GM19025 (cell line): ENCODE measurements around the gene SYP.

ENCODE experiments used
- ATAC-seq: cut with Tn5 transposase; IDR thresholded peaks from one replicate; pipeline ENCODE4 v1.9.1; 2021; ENCODE audit warnings: mild to moderate bottlenecking, low read depth, moderate library complexity; ENCODE audit not compliant: unreplicated experiment

SYP gene

DNA sequence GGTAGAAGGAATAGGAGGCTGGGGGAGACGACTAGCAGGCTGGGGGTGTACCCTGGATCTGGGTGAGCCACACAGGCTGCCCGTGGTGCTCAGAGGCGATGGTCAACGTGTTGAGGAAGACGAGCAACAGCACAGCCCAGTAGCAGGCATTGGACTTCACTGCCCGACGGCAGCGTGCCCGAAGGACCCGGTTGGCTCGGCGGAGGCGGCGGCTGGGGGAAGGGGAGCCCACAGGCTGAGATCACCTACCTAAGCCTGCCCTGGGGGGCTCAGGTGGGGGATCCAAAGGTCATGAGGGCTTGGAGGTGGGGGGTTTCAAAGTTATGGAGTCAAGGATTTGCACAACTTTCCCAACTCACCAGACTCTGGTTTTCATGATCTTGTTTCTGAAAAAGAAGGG, 25.9 kb upstream of the SYP start:
- ATAC-seq = no peak

DNA sequence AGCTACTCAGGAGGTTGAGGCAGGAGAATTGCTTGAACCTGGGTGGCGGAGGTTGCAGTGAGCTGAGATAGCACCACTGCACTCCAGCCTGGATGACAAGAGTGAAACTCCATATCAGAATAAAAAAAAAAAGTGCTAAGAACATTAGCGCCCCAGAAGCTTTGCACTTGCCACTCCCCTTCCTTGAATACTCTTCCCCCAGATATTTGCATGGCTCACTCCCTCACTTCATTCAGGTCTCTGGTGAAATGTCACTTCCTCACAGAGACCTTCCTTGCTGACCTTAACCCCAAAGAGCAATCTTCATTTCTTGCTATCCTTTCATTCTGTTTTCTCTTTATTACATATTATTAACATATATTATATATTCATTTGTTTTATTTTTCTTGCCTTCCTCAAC, 21.9 kb upstream of the SYP start:
- ATAC-seq = no peak

DNA sequence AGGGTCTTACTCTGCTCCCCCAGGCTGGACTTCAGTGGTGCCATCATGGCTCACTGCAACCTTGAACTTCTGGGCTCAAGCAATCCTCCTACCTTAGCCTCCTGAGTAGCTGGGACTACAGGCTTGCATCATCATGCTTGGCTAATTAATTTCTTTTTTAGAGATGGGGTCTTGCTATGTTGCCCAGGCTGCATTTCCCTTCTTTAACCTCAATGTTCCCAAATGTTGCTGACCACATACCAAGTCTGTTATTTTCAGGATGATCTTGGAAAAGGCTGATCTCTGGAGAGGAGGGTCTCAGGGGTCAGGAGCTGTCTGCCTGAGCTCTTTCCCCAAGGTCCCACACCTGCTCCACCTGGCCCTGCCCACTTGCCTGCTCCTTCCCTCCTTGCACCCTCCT, 20.1 kb upstream of the SYP start:
- ATAC-seq = no peak

DNA sequence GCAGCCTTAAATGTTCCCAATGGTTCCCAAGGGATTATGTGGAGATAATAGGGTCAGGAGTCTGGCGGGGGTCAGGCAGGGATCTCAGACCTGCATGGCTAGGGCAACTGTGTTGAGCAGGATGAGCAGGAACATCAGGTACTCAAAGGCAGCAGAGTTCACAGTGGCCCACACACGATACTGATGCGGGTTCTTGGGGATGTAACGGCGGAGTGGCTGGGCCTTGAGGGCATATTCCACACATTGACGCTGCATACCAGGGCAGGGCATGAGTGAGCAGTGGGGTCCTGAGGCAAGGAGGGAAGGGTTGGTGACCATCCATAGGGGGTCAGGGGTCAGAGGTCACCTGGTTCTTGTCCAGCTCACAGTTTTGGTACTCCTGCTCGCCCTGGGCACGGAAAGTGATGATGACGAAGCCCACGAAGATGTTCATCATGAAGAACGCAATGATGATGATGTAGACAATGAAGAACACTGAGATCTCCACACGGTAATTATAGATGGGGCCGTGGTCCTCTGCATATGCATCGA, 15.1 kb upstream of the SYP start:
- no peak for ATAC-seq

DNA sequence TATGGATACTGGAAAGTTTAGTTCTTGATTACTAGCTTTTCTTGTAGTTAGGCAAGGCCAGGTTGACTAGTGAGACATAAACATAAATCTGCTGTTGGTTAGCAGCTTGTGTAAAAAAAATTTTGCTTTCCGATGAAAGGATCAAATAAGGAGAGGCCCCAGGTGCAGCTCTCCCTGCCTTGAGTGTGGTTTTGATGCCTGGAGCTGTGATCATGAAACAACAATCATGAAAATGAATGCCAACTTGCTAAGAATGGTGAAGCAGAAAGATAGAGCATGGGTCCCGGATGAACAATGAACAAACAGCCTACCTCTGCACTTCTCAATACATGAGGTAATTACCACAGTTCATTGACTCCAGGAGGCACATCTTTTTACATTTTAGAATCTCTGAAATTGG, 14.4 kb upstream of the SYP start:
- ATAC-seq = no peak

DNA sequence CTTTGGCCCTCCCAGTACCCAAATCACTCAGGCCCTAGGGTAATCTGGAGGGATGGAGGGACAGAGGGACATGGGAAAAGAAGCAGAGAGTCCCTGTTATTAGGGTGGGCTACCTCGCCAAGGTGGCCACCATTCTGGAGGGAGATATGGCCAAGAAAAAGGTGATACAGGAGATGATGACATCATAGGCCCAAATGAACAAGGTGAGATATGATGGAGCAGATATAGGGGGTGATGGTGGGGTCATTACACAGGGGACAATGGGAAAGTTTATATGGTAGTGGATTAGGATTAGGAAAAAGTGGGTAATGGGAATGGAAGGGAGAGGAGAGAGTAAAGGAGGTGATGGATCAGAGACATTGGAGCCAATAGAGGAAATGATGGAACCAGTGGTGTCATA, 12.9 kb upstream of the SYP start:
- no peak for ATAC-seq

DNA sequence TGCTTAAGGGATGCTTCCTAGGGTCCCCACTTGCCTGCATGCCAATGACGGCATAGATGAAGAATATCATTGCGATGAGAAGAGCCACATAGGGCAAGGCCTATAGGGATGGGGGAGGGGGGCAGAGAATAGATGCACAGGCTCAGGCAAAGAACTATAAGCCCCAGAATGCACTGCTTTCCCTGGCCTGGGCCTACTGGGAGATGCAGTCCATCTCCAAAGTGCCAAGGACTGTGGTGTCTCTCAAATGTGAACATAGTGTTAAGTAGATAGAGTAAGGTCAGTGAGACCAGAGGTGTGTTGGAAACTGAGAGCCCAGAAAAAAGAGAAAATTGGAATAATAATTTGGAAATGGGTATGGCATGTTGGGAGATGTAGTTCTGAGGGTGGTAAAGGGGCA, 12.2 kb upstream of the SYP start:
- ATAC-seq = no peak

DNA sequence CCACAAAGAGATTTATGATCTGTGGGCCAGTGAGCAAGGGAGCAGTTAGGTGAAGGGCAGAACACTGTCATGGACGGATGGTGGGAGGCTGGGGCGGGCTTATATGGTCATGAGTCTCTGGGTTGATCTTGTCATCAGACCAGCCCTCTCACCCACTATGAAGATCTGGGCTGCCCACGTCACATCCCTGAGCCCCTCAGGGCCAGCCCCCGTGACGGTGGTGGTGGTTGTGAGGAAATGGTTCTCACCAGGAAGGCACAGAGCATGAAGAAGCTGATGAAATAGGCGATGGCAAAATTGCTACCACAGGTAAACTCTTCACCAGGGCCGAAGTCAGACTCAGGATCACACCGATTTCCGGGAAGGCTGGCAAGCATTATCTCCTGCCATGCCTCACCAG, 11.1 kb upstream of the SYP start:
- ATAC-seq = no peak

DNA sequence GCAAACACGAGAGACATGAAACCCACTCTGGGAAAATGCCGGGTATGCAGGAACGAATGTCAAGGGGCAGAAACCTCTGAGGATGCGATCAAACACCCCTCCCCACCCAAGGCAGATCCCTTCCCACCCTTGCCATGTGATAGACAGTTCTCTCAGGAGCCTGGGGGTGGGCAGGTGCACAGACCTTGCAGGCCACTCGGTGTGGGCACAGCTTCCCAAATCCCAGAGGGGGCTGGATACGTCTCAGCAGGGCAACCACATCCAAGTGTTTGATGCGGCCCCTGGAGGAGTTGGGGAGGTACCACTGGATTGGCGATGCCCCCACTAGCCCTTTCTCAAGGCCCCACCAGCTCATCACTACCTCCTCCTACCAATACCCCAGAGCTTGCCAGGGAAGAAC, 10.4 kb upstream of the SYP start:
- no peak for ATAC-seq

DNA sequence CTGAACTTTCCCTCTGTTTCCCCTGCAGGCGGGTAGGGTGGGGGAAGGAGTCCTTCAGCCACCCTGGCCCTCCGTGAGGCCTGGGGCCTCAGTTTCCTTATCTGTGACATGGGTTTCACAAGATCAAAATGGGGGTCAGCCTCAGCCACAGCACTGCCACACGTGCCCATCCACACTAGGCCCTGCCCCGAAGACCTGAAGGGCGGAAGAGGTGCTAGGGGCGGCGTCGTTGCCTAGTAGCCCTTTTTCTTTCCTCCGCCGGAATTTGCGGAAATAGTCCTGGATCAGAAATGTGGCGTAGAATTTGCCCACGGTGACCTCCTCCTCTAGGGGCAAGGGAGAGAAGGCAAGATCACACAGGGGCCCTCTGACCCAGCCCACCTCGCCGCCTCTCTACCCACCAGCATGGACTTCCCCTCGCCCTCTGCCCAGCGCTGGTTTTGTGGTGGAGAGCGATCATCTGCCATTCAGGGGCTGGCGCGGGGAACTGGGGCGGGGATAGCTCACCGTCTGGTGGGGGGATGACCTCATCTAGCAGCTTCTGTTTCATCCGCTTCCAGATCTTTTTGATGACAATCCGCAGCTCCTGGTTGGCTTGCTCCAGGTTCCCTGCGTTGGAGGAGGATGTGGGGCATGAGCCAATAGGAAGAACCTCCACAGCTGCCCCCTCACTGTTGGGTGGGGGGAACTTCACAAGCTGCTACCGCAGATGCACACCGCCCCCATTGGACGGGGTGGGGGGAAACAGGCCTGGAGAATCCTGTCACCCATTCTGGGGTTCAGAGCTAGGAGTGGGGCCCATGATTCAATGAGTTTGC, 9.7 kb upstream of the SYP start:
- no peak for ATAC-seq

DNA sequence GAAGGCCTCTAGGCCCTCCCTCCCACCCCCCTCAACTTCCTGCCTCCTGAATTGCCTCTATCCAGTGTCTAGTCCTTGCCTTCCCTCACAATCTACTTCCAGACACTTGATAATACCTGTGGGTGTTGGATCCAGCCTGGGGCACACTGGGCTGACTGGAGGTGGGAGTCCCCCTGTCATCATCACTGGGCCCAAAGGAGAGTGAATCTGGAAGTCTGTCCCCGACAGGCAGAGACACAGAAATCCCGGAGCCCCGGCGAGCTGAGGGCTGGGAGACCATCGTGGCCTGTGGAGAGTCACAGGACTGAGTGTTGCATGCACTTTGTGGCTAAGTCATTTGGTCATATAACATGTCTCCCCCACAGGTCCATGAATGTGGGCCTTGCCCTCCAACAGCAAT, 8.4 kb upstream of the SYP start:
- ATAC-seq = no peak

DNA sequence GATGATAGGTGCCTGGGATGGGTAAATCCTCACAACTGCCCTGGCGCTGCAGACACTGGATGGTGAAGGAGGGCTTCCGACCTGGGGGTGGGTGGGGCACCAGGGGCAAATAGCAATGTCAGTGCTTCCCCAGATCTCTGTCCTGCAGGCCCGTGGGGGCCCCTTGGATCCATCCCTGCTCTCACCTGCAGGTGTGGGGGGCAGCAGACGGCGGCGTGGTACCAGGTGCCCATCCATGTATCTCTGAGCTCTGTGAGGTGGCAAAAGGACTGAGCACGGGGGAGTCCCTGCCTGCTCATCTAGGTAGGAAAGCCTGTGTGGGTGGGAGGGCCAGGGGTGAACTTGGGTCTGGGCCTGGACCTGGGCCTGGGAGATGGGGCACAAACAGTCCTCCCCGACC, 6.5 kb upstream of the SYP start:
- ATAC-seq = no peak

DNA sequence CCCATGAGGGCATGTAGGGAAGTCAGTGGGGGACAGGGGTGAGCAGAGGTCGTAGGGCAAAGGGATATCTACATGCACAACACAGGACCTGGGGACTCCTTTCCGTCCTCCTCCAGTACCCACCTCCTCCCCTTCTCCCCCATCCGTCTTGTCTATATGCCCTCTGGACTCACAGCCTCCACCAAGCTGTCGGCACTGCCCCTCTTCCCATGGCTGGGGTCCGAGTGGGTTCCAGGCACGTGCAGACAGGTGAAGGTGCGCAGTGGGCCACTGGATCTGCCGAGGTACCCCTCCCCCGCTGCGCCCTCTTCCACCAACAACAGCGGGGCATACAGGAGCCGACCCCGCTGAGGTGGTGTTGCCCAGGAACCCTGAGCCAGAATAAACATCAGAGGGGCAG, 5.5 kb upstream of the SYP start:
- no peak for ATAC-seq

DNA sequence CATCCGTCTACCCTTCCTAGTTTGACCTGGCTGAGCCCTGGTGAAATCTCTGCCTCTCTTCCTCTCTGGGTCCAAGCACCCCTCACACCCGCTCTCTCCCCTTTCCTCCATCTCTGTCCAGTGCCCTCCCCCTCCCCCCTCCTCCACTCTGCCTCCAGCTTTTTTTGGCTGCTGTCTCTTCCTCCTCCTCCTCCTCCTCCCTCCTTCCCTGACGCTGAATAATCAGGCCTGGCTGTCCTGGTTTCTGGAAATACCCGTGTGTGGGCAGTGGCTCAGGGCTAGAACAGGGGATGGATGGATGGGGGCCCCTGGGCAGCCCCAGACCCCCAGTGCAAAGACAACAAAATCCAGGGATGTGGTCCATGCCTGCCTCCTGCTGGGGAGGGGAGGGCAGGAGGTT, 4.7 kb upstream of the SYP start:
- no peak for ATAC-seq

DNA sequence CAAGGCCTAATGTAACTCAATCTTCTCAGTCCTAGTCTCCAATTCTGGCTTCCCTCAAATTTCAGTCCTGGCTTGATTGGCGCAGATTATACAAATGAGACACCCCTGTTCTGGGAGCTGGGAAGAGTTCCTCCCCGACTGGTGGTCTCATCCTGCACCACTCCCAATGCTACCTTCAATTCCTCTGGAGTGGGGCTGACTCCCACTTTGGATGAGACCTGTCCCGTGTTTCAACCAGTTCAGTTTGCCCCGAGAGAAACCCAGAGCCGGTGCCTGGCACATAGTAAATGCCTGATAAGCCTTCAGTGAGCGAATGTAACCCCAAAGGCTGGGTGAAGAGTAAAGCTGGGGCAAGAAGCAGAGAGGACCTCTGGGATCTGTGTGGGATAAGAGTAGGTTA, 4.0 kb upstream of the SYP start:
- no peak for ATAC-seq

DNA sequence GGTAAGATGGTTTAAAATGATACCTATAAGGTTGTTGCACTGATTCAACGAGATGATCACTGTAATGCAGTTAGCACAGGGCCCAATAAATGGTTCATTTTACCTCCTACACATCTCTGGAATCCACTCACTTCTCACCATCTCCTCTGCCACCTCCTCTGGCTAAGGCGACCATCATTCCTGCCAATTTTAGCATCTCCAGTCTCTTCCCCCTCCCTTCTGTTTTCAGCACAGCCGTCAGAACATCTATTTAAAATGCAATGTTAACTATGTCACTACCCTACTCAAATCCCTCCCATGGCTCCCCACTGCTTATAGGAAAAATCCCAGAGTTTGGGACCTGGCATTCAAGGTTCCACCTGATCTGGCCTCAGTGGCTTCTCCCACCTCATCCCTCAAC, 3.5 kb upstream of the SYP start:
- no peak for ATAC-seq

DNA sequence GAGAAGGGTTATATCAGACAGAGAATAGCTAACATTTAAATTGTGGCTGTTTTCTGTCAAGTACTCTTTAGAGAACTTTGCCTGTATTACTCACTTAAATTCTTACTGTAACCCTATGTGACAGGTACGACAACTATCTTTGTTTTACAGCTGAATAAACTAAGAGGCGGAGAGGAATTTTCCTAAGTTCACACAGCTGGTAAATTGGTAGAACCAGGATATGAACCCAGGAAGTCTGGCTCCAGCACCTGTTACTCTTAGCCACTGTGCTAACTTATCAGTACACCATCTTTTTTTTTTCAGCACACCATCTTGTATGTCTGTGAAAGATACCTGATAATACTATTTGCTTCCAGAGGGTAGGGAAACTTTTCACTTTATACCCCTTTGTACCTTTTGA, 2.0 kb upstream of the SYP start:
- no peak for ATAC-seq

DNA sequence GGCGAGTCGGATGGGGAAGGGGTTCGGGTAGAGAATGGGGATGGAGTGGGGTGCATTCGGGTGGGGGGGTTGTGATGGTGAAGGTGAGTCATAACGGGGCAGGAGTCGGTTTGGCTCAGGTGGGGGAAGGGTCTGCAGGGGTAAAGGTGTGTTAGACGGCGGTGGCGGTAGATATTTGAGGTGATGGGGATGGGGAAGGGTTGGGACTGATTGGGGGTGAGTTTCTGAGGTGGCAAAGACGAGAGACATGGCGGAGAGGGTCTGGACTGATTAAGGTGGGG, 738 bp downstream of the SYP start:
- ATAC-seq = no peak

DNA sequence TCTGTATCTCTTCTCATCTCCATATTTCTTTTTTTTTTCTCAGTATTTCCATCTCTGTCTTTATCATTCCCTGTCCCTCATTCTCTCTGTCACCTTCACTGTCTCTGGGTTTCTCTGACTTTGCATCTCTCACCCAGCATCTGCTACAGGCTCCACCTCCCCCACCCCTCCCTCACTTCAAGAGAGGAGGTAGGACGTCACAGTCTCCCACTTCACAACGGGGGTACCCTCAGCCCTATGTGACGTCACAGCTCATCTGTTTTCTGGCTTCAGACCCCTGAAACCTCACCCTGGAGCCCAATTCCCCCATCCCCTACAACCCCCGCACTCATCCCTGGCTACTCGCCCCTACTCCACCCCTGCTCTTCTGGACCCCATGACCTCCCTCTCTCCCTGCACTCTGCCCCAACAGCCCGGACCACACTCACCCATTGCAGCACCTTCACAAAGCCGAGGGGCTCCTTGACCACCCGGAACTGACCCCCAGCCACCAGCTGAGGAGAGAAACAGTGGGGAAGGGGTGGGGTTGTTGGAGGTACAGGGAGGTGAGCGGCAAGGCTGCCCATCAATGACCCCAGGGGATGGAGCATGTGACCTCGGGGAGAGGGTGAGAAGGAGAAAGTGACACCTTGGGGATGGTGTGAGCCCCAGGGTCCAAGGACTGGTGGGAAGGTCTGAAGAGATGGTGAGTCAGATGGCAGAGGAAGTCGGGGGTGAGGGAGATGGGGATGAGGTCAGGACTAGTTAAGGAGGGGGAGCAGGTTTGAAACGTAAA, 1.3 kb downstream of the SYP start:
- ATAC-seq = no peak

DNA sequence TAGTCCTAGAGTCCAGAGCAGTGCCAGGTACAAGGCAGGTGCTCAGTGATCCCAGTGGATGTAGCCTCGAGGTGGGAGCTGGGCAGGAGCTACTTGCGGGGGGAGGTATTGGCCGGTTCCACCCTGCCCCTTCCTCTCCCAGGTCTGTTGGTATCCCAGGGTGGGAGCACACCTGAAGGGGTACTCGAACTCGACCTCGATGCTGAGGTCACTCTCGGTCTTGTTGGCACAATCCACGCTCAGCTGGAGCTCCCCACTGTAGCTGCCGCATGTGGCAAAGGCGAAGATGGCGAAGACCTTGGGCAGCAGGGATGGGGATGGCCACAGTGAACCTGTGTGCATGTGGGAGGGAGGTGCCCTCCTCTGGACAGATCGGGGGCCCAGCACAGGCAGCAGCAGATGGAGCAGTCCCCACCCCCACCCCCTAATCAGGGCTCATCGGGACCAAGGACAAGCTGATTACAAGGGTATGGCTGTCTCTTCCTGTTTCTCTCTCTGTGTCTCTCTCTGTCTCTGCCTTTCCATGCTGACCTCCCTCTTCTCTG, 2.4 kb downstream of the SYP start:
- no peak for ATAC-seq

DNA sequence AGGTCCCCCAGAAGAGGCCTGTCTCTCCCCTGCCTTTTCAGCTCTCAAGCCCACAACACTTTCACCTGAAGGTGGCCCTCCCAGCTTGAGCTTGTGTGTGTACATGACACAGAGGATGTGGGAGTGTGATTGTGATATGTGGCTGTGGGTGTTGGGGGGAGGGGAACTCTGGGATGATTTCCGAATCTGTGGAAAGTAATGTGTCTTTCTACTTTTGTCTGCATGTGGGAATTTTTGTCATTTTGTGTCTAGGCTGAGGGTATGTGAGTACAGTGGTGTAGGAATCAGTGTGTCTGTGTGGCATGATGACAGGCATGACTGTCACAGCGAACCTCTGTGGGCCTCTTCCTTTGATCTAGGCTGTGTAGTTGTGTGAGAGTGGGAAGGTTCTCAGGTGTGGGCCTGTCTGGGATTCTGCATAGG, 6.4 kb downstream of the SYP start:
- ATAC-seq = no peak
